Lower lobe of right lung (tissue), 2 donors: Measurements from ENCODE around the gene LMTK3. TPM values are rescaled to one million over a fixed set of nuclear protein-coding genes. Genes with fewer than 3 reads are reported as not detected.
A peak's percentile ranks its signal among the peaks of the same experiment; 100 is the strongest.

Source experiments
- ATAC-seq, 2 donors: fragments of 200-7000 bp; cut with Tn5 transposase; one replicate each; pipeline ENCODE4 v1.9.1; 2020 to 2022; ENCODE audit warnings: mild to moderate bottlenecking in 2 of 2, moderate library complexity in 2 of 2
- DNase-seq: peaks from one replicate; pipeline ENCODE4 v3.0.0-alpha.2; 2020
- H3K27ac ChIP-seq: fragments of 200-600 bp; one replicate; pipeline ENCODE4 v1.8.0; 2022
- H3K27me3 ChIP-seq: fragments of 200-600 bp; one replicate; pipeline ENCODE4 v1.8.0; 2022; ENCODE audit warnings: low read depth
- H3K36me3 ChIP-seq: fragments of 200-600 bp; one replicate; pipeline ENCODE4 v1.8.0; 2022; ENCODE audit warnings: mild to moderate bottlenecking
- H3K4me1 ChIP-seq: fragments of 200-600 bp; one replicate; pipeline ENCODE4 v1.8.0; 2022
- H3K4me3 ChIP-seq: fragments of 200-600 bp; one replicate; pipeline ENCODE4 v1.8.0; 2022; ENCODE audit warnings: mild to moderate bottlenecking
- H3K9me3 ChIP-seq: fragments of 200-600 bp; one replicate; pipeline ENCODE4 v1.8.0; 2022
- intact Hi-C: fragments of 100-400 bp; cut with DNase I; formaldehyde crosslinking; loops from one replicate; pipeline ENCODE4 v1.11.0; 2022
- total RNA-seq: library from RNA; stranded (reverse); fragmentation: NEBNext Ultra II Directional; extraction: Animal tissue kit (Norgen Biotek cat#: 25700); gene quantifications from one replicate; pipeline ENCODE4 v1.2.1, GENCODE V29; 2021
- TF ChIP-seq, protein P1 (sequence below): fragments of 200-600 bp; IDR thresholded peaks from one replicate; pipeline ENCODE4 v1.8.0; 2022; ENCODE audit warnings: antibody characterized with exemption, mild to moderate bottlenecking
- donor health status: DM: no; HTN: yes; CAD: no; lungs with severe emphysema.

Gene LMTK3
- total RNA-seq, 1 donor from 2014 or later: 7.1 TPM

DNA sequence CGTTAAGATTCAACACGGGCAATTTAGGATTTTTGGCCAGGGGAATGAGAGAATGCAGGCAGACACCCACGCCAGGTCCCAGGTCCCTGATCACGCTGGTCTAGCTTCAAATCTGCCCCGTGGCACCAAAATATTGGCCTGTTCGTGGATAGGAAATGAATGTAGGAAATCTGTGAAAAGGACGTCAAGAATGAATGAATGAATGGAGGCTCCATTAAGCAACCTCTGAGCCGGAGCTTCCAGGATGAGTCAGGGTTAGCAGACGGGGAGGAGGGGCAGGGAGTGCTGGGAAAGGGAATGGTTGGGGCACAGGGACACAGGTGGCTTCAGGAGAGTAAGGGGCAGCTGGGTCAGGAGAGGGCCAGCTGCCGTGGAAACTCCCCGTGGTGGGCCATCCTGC, 44.5 kb upstream of the LMTK3 start:
- no peaks in the 10 kb centered on the region for H3K36me3 ChIP-seq
- no peak for ATAC-seq
- peaks cover 5% of the 10 kb centered on the region for H3K4me1 ChIP-seq
- H3K4me3 ChIP-seq: no peak overlapping the region
- H3K27me3 ChIP-seq: peaks cover 4% of the 10 kb centered on the region
- H3K27ac ChIP-seq: no peak overlapping the region
- TF ChIP-seq, protein P1, sequence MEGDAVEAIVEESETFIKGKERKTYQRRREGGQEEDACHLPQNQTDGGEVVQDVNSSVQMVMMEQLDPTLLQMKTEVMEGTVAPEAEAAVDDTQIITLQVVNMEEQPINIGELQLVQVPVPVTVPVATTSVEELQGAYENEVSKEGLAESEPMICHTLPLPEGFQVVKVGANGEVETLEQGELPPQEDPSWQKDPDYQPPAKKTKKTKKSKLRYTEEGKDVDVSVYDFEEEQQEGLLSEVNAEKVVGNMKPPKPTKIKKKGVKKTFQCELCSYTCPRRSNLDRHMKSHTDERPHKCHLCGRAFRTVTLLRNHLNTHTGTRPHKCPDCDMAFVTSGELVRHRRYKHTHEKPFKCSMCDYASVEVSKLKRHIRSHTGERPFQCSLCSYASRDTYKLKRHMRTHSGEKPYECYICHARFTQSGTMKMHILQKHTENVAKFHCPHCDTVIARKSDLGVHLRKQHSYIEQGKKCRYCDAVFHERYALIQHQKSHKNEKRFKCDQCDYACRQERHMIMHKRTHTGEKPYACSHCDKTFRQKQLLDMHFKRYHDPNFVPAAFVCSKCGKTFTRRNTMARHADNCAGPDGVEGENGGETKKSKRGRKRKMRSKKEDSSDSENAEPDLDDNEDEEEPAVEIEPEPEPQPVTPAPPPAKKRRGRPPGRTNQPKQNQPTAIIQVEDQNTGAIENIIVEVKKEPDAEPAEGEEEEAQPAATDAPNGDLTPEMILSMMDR: no peak
- H3K9me3 ChIP-seq: no peaks in the 10 kb centered on the region
- intact Hi-C loops: no loop called here
- no peak for DNase-seq

DNA sequence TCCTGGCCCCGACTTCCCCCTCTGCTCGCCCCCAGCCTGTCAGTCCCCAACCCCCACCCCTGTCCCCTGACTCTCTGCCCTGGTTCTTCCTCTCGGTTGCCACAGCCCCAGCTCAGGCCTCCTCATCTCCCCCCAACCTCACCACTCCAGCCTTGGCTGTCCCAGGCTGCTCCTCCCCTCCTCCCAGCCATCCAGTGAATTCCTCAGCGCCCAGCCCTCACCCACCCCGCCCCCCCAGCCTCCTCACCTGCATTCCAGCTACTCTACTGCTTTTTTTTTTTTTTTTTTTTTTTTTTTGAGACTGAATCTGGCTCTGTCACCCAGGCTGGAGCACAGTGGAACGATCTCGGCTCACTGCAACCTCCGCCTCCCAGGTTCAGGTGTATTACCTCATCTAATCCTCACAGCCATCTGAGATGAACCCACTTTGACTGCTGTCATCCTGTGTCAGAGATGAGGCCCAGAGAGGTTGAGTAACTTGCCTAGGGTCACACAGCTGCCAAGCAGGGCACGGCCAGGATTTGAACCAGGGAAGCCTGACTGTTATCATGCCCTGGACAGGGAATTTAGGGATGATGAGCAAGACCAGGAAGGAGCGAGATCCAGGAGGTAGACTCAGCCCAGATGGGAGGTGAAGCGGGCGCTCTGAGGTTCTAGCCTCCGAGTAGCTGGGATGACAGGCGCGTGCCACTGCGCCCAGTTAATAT, 42.9 kb upstream of the LMTK3 start:
- intact Hi-C loops: no loop called here
- ATAC-seq: peak; percentile 75 to 78

DNA sequence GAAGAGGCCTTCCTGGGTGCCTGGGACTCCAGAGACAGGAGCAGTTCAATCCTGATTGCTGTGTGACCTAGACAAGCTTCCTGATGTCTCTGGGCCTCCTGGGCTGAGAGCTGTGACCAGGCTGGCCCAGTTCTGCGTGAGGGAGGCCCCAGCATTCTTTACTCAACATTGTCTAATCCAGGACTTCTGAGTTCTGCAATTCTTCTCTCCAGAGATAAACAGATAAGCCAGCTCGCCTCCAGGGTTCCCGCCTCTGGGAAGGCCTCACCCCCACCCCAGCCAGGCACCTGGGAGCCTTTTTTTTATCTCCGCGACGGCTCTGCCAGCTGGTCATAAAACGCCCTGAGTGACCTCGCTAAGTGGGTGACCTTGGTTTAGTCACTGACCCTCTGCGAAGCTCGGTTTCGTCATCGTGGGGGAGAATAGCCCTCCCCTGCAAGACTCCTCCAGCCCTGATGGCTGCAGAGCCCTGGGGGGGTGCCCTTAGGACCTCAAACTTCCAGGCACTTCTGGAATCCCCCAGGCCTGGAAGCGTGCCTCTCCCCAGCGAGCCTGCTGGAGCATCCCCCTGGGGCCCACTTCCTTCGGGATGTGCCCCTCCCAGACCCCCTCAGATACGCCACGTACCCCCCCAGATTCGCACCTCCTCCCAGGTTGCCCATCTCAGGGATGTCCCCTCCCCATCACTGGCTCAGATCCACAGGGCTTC, 42.2 kb upstream of the LMTK3 start:
- ATAC-seq (peak; percentile 66 to 82), DNase-seq (peak; percentile 55)
- intact Hi-C loops: no loop called here
- TF ChIP-seq, protein P1: no peak
- peak overlapping the region; percentile 49 for H3K27ac ChIP-seq
- peaks cover 2% of the 10 kb centered on the region for H3K27me3 ChIP-seq
- H3K9me3 ChIP-seq: no peaks in the 10 kb centered on the region
- H3K4me3 ChIP-seq: no peak overlapping the region
- peaks cover 5% of the 10 kb centered on the region for H3K4me1 ChIP-seq
- no peaks in the 10 kb centered on the region for H3K36me3 ChIP-seq

More for the DNA sequence above, 42.9 kb upstream of the LMTK3 start:
- peaks cover 5% of the 10 kb centered on the region for H3K4me1 ChIP-seq
- DNase-seq: no peak
- peaks cover 4% of the 10 kb centered on the region for H3K27me3 ChIP-seq
- H3K4me3 ChIP-seq: no peak overlapping the region
- TF ChIP-seq, protein P1: no peak
- no peaks in the 10 kb centered on the region for H3K9me3 ChIP-seq
- no peaks in the 10 kb centered on the region for H3K36me3 ChIP-seq
- peak overlapping the region; percentile 49 for H3K27ac ChIP-seq

DNA sequence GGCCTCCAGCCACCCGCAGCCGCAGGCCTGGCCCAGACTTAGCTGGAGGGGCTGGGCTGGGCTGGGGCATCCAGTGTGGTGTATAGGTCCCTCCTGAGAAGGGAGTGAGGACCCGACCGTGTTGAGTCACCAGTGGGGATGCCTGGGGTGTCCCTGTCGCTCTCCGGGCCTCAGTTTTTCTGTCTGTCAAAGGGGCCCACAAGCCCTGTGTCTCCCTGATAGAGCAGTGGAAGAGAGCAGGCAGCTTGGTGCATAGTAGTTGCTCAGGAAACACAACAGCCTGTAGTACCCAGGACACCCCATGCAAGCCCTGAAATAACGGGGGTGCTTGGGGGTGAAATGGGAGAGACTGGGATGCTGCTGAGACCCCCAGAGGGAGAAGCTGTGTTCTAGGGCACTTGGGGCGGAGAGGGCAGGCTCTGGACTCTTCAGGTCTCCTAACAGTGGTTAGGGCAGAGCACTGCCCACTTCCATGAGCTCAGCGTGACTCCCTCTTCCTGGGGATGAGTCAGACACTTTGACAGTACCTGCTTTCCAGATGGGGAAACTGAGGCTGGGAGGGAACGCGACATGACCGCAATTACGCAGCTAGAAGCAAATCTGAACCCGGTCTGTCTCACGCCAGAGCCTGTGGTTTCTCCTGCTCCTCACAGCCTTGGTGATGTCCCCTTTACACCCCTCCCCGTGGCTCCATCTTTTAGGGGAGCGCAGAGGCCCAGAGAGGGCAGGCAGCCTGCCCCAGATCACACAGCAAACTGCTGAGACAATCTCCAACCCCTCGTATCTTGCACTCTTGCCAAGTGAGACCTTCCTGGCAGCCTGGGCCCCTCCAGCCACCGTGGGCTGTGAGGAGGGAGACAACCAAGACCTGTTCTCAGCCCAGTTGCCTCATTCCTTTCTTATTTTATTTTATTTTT, 41.0 kb upstream of the LMTK3 start:
- Histone ChIP-seq H3K27me3 (peaks cover 4% of the 10 kb centered on the region), H3K27ac (no peak overlapping the region), H3K36me3 (no peaks in the 10 kb centered on the region), H3K4me1 (no peaks in the 10 kb centered on the region), H3K9me3 (no peaks in the 10 kb centered on the region), H3K4me3 (peak overlapping the region; percentile 37)
- ATAC-seq (peak; percentile 6 to 24), DNase-seq (no peak)
- TF ChIP-seq, protein P1: no peak
- intact Hi-C loops: no loop called here
